A549 (cell line): ENCODE results near the gene CNTN5. TPM values are rescaled to one million over a fixed set of nuclear protein-coding genes. Genes with fewer than 3 reads are reported as not detected.

Experiments used
- ATAC-seq, 2 experiments: fragments of 200-7000 bp in 1 of 2; fragments of >200 bp in 1 of 2; cut with Nextera tagmentation in 1 of 2; cut with Tn5 transposase in 1 of 2; 3 replicates each; pipeline versions ENCODE4 v1.8.0 to v1.9.1; 2018 to 2020; ENCODE audit warnings: mild to moderate bottlenecking in 1 of 2, moderate library complexity in 1 of 2
- CTCF ChIA-PET: fragments of 300-600 bp; sonication (Branson Sonifier 250); formaldehyde crosslinking; extraction: SDS; loops from one replicate; lab custom pipeline; 2021; ENCODE audit warnings: antibody characterized with exemption, inconsistent platforms; lab: Yijun Ruan, JAX
- POLR2A ChIA-PET: fragments of 350-600 bp; formaldehyde crosslinking; extraction: SDS; loops from one replicate; lab custom pipeline; 2021; ENCODE audit warnings: antibody characterized with exemption, inconsistent platforms; lab: Yijun Ruan, JAX
- DNase-seq, 2 experiments: peaks; one replicate each; pipeline versions ENCODE4 v3.0.0 to v3.0.0-alpha.2; 2011 to 2016; ENCODE audit warnings: low read depth in 1 of 2, low spot score in 1 of 2
- FAIRE-seq: peaks from 2 replicates; lab custom pipeline; 2011; peaks lifted over from hg19 to GRCh38; lab: Jason Lieb, UNC
- H3K27ac ChIP-seq, 2 experiments: fragments of >200 bp; sonication (Bioruptor Twin); formaldehyde crosslinking; 3 replicates each; pipeline ENCODE4 v1.5.1; 2016 to 2017
- H3K4me1 ChIP-seq: fragments of >200 bp; sonication (Bioruptor Twin); formaldehyde crosslinking; 3 replicates; pipeline ENCODE4 v1.6.1; 2016
- H3K4me2 ChIP-seq: fragments of >200 bp; sonication (Bioruptor Twin); formaldehyde crosslinking; 3 replicates; pipeline ENCODE4 v1.6.1; 2016
- H3K4me3 ChIP-seq: fragments of >200 bp; sonication (Bioruptor Twin); formaldehyde crosslinking; 3 replicates; pipeline ENCODE4 v1.5.1; 2016
- H3K9me3 ChIP-seq: fragments of >200 bp; sonication (Bioruptor Twin); formaldehyde crosslinking; 3 replicates; pipeline ENCODE4 v1.6.1; 2016
- CBX8 ChIP-seq: fragments of 200-600 bp; sonication (generic); IDR thresholded peaks from 2 replicates; pipeline ENCODE4 v1.6.1; 2016
- CHD2 ChIP-seq: fragments of 150-350 bp; IDR thresholded peaks from 2 replicates; pipeline ENCODE4 v1.6.1; 2014; ENCODE audit warnings: low read length; ENCODE audit not compliant: partially characterized antibody
- EHF ChIP-seq: fragments of 250-450 bp; sonication (Bioruptor Pico); IDR thresholded peaks from 2 replicates; pipeline ENCODE4 v1.5.0; 2020; ENCODE audit warnings: mild to moderate bottlenecking
- EP300 ChIP-seq, 2 experiments: fragments of >200 bp; sonication (Bioruptor Twin); formaldehyde crosslinking; IDR thresholded peaks; 2 replicates in 1 of 2; 3 replicates in 1 of 2; pipeline ENCODE4 v1.6.1; 2016 to 2017
- ESRRA ChIP-seq: fragments of 150-350 bp; IDR thresholded peaks from 2 replicates; pipeline ENCODE4 v1.6.1; 2014; ENCODE audit warnings: mild to moderate bottlenecking, low read length, borderline replicate concordance
- FOSB ChIP-seq: fragments of 250-450 bp; sonication (Bioruptor Pico); IDR thresholded peaks from 2 replicates; pipeline ENCODE4 v1.5.0; 2020; ENCODE audit warnings: mild to moderate bottlenecking, moderate library complexity
- HES2 ChIP-seq: fragments of >200 bp; sonication (Bioruptor Twin); formaldehyde crosslinking; IDR thresholded peaks from 2 replicates; pipeline ENCODE4 v1.6.1; 2016
- HEYL ChIP-seq: fragments of 250-450 bp; sonication (Bioruptor Pico); IDR thresholded peaks from 2 replicates; pipeline ENCODE4 v1.8.0; 2021; ENCODE audit warnings: mild to moderate bottlenecking, moderate library complexity
- HOXB13 ChIP-seq: fragments of 250-450 bp; sonication (Bioruptor Pico); IDR thresholded peaks from 2 replicates; pipeline ENCODE4 v1.5.0; 2020; ENCODE audit warnings: low read depth, mild to moderate bottlenecking, moderate library complexity
- KDM1A ChIP-seq: fragments of 200-600 bp; sonication (generic); IDR thresholded peaks from 2 replicates; pipeline ENCODE4 v1.6.1; 2016; ENCODE audit warnings: low read depth, mild to moderate bottlenecking
- KDM5A ChIP-seq: fragments of 200-600 bp; sonication (generic); IDR thresholded peaks from 2 replicates; pipeline ENCODE4 v1.6.1; 2016; ENCODE audit warnings: antibody characterized with exemption, mild to moderate bottlenecking
- MAZ ChIP-seq: fragments of 150-350 bp; IDR thresholded peaks from 2 replicates; pipeline ENCODE4 v1.6.1; 2014; ENCODE audit warnings: antibody characterized with exemption, low read depth, low read length, borderline replicate concordance
- NFE2L2 ChIP-seq: fragments of 150-350 bp; conservative IDR thresholded peaks from 2 replicates; pipeline ENCODE4 v1.6.1; 2014; ENCODE audit warnings: low read length
- NPAS2 ChIP-seq: fragments of 250-450 bp; sonication (Bioruptor Pico); IDR thresholded peaks from 2 replicates; pipeline ENCODE4 v1.8.0; 2022; ENCODE audit warnings: mild to moderate bottlenecking, moderate library complexity, borderline replicate concordance
- NR3C1 ChIP-seq: fragments of >200 bp; sonication (Bioruptor Twin); formaldehyde crosslinking; IDR thresholded peaks from 3 replicates; pipeline ENCODE4 v1.6.1; 2017
- POLR2AphosphoS2 ChIP-seq: conservative IDR thresholded peaks from 2 replicates; pipeline ENCODE4 v1.6.1; 2012; ENCODE audit warnings: low read length, improper control_type of control experiment, inconsistent platforms
- RARB ChIP-seq: fragments of 250-450 bp; sonication (Bioruptor Pico); IDR thresholded peaks from 2 replicates; pipeline ENCODE4 v1.8.0; 2021; ENCODE audit warnings: mild to moderate bottlenecking, moderate library complexity
- USF2 ChIP-seq: fragments of 450-650 bp; IDR thresholded peaks from 2 replicates; pipeline ENCODE4 v1.6.1; 2014; ENCODE audit warnings: antibody characterized with exemption
- ZNF302 ChIP-seq: fragments of 250-450 bp; sonication (Bioruptor Pico); IDR thresholded peaks from 2 replicates; pipeline ENCODE4 v1.9.0; 2021; ENCODE audit warnings: inconsistent platforms, mild to moderate bottlenecking, moderate library complexity
- WGBS: methylation state at CpG from one replicate; pipeline ENCODE4 v1.1.6; 2017; ENCODE audit errors: missing lambda C conversion rate; 5-methylcytosine and 5-hydroxymethylcytosine counted together
- polyA plus RNA-seq, 4 experiments: library from polyadenylated mRNA; depleted of rRNA in 3 of 4; stranded (reverse); fragments of >200 nt; fragmentation: RNase III in 1 of 4; extraction: RNeasy Plus Mini Kit Qiagen cat#74134 plus additional on column Dnase treatment in 1 of 4; gene quantifications; 2 replicates in 3 of 4; 3 replicates in 1 of 4; pipeline ENCODE4 v1.2.3, GENCODE V29; 2011 to 2017
- TF ChIP-seq, protein P1 (sequence below): fragments of 150-350 bp; IDR thresholded peaks from 2 replicates; pipeline ENCODE4 v1.6.1; 2014; ENCODE audit warnings: low read depth, mild to moderate bottlenecking, low read length
- TF ChIP-seq, protein P2 (sequence below): fragments of >200 bp; sonication (Bioruptor Twin); formaldehyde crosslinking; IDR thresholded peaks from 3 replicates; pipeline ENCODE4 v1.5.1; 2016
- TF ChIP-seq, protein P3 (sequence below): IDR thresholded peaks from 2 replicates; pipeline ENCODE4 v1.6.1; 2012

Gene CNTN5
- polyA plus RNA-seq, 2 of the 4 experiments (the other 2 are of a cell fraction) = 0.08 TPM; not detected in 1

GRCh38 chr11:99920956-99921355 lies 900.2 kb downstream of the CNTN5 start:
- Histone ChIP-seq H3K27ac (no peak overlapping the region), H3K4me1 (no peaks in the 10 kb centered on the region), H3K4me2 (no peak overlapping the region), H3K4me3 (no peak overlapping the region), H3K9me3 (no peaks in the 10 kb centered on the region)
- no peak for ATAC-seq
- CTCF ChIA-PET = interaction anchor here (0.6 kb wide), 1 partner anchor 1258 kb away, joined by 3 read pairs; no protein-coding TSS in a partner anchor
- WGBS = 50% methylated on average over 3 of the region's 3 CpGs
- TF ChIP-seq, protein P1, sequence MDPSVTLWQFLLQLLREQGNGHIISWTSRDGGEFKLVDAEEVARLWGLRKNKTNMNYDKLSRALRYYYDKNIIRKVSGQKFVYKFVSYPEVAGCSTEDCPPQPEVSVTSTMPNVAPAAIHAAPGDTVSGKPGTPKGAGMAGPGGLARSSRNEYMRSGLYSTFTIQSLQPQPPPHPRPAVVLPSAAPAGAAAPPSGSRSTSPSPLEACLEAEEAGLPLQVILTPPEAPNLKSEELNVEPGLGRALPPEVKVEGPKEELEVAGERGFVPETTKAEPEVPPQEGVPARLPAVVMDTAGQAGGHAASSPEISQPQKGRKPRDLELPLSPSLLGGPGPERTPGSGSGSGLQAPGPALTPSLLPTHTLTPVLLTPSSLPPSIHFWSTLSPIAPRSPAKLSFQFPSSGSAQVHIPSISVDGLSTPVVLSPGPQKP = no peak
- no peak for TF ChIP-seq MAZ
- TF ChIP-seq NPAS2 (CRISPR knock-in tag) = no peak
- TF ChIP-seq, protein P2, sequence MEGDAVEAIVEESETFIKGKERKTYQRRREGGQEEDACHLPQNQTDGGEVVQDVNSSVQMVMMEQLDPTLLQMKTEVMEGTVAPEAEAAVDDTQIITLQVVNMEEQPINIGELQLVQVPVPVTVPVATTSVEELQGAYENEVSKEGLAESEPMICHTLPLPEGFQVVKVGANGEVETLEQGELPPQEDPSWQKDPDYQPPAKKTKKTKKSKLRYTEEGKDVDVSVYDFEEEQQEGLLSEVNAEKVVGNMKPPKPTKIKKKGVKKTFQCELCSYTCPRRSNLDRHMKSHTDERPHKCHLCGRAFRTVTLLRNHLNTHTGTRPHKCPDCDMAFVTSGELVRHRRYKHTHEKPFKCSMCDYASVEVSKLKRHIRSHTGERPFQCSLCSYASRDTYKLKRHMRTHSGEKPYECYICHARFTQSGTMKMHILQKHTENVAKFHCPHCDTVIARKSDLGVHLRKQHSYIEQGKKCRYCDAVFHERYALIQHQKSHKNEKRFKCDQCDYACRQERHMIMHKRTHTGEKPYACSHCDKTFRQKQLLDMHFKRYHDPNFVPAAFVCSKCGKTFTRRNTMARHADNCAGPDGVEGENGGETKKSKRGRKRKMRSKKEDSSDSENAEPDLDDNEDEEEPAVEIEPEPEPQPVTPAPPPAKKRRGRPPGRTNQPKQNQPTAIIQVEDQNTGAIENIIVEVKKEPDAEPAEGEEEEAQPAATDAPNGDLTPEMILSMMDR = no peak
- no peak for TF ChIP-seq ESRRA
- TF ChIP-seq EP300 (IDR thresholded peaks at IDR 0.05) = no peak
- TF ChIP-seq HES2 = no peak
- no peak for TF ChIP-seq CHD2
- TF ChIP-seq KDM5A = no peak
- DNase-seq = no peak
- POLR2A ChIA-PET = no interaction called here
- FAIRE-seq = no peak

DNA sequence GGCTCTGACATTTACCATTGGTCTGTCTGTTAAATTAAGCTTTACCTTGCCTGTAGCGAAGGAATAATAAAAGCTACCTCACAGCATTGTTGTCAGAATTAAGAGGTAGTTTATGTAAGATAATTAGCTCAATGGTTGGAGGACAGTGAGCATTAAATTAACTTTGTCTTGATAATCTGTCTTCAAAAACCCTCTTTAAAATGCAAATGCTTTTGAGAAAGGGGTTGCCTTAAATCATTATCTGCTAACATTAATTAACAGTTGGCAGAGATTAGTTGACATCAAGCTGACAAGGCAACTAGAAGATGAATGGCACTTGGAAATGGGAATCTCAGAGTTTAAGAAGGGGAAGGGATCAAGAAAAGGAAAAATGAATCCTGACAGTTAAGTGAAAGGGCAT lies 905.2 kb downstream of the CNTN5 start:
- Histone ChIP-seq H3K4me2 (no peak overlapping the region), H3K4me3 (no peak overlapping the region), H3K9me3 (no peaks in the 10 kb centered on the region), H3K27ac (no peak overlapping the region), H3K4me1 (no peaks in the 10 kb centered on the region)
- POLR2A ChIA-PET = no interaction called here
- WGBS = 43% methylated on average over 1 of the region's 1 CpG
- DNase-seq (no peak), ATAC-seq (no peak), FAIRE-seq (no peak)
- TF ChIP-seq HES2 (no peak), ESRRA (no peak), MAZ (no peak), POLR2AphosphoS2 (no peak), HEYL (CRISPR knock-in tag) (no peak), USF2 (no peak), RARB (CRISPR knock-in tag) (no peak), EP300 (IDR thresholded peaks at IDR 0.05) (no peak), NPAS2 (CRISPR knock-in tag) (no peak), KDM1A (no peak), EHF (CRISPR knock-in tag) (no peak), FOSB (CRISPR knock-in tag) (no peak), ZNF302 (CRISPR knock-in tag) (no peak), NFE2L2 (no peak), CBX8 (no peak), NR3C1 (no peak), HOXB13 (CRISPR knock-in tag) (no peak)
- TF ChIP-seq, protein P3, sequence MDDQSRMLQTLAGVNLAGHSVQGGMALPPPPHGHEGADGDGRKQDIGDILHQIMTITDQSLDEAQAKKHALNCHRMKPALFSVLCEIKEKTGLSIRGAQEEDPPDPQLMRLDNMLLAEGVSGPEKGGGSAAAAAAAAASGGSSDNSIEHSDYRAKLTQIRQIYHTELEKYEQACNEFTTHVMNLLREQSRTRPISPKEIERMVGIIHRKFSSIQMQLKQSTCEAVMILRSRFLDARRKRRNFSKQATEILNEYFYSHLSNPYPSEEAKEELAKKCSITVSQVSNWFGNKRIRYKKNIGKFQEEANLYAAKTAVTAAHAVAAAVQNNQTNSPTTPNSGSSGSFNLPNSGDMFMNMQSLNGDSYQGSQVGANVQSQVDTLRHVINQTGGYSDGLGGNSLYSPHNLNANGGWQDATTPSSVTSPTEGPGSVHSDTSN = no peak
- CTCF ChIA-PET = no interaction called here
